ENCODE measurements around the gene ZNF319. TPM values are rescaled to one million over a fixed set of nuclear protein-coding genes. Genes with fewer than 3 reads are reported as not detected.

Gene ZNF319
- total RNA-seq, 2 experiments from 2014 or later: 5.6 to 7.0 TPM

- Mint-ChIP-seq H3K36me3 (ENCODE audit: low read depth) (no peaks in the 10 kb centered on the region), H3K4me1 (ENCODE audit: low read depth) (peaks cover 7% of the 10 kb centered on the region), H3K27ac (no peak overlapping the region), H3K9me3 (no peaks in the 10 kb centered on the region), H3K27me3 (peaks cover 5% of the 10 kb centered on the region), H3K4me3 (peak overlapping the region; percentile 50)
- intact Hi-C loops (cut with micrococcal nuclease): loop anchor here (10.0 kb wide), 1 partner anchor 277 kb away; no protein-coding TSS in a partner anchor
- ChIA-PET CTCF (interaction anchor here (2.4 kb wide), 1 partner anchor 99 kb away, joined by 11 read pairs; no protein-coding TSS in a partner anchor), POLR2A (no interaction called here)
- no peak for DNase-seq
- TF ChIP-seq CTCF (IDR thresholded peaks at IDR 0.05): no peak
- ATAC-seq: no peak
Measured at GRCh38 chr16:58027161-58027915, 26.9 kb upstream of the ZNF319 start.

- ChIA-PET CTCF (interaction anchor here (2.4 kb wide), 1 partner anchor 100 kb away, joined by 11 read pairs; no protein-coding TSS in a partner anchor), POLR2A (interaction anchor here (0.9 kb wide), 1 partner anchor 101 kb away, joined by 3 read pairs; no protein-coding TSS in a partner anchor)
- H3K27ac Mint-ChIP-seq: no peak overlapping the region
- ATAC-seq (no peak), DNase-seq (no peak)
- H3K4me1 Mint-ChIP-seq (ENCODE audit: low read depth): peaks cover 7% of the 10 kb centered on the region
- H3K27me3 Mint-ChIP-seq: peaks cover 5% of the 10 kb centered on the region
- TF ChIP-seq CTCF (IDR thresholded peaks at IDR 0.05): no peak
- H3K36me3 Mint-ChIP-seq (ENCODE audit: low read depth): no peaks in the 10 kb centered on the region
- intact Hi-C loops (cut with micrococcal nuclease): loop anchor here (10.0 kb wide), 1 partner anchor 278 kb away; no protein-coding TSS in a partner anchor
- H3K9me3 Mint-ChIP-seq: no peaks in the 10 kb centered on the region
- peak overlapping the region; percentile 50 for H3K4me3 Mint-ChIP-seq
Measured at GRCh38 chr16:58026705-58027160, 26.3 kb upstream of the ZNF319 start.

GRCh38 chr16:58026139-58026704, 25.8 kb upstream of the ZNF319 start:
- Mint-ChIP-seq H3K9me3 (no peaks in the 10 kb centered on the region), H3K36me3 (ENCODE audit: low read depth) (no peaks in the 10 kb centered on the region), H3K27ac (no peak overlapping the region), H3K27me3 (peaks cover 5% of the 10 kb centered on the region), H3K4me3 (peak overlapping the region; percentile 50), H3K4me1 (ENCODE audit: low read depth) (peaks cover 7% of the 10 kb centered on the region)
- POLR2A ChIA-PET: interaction anchor here (0.9 kb wide), 1 partner anchor 102 kb away, joined by 3 read pairs; no protein-coding TSS in a partner anchor
- intact Hi-C loops (cut with micrococcal nuclease): loop anchor here (10.0 kb wide), 1 partner anchor 279 kb away; no protein-coding TSS in a partner anchor
- TF ChIP-seq CTCF (IDR thresholded peaks at IDR 0.05): no peak
- ATAC-seq (no peak), DNase-seq (no peak)
- CTCF ChIA-PET: interaction anchor here (1.2 to 3.2 kb wide), 3 partner anchors 72 to 103 kb away, joined by 3 to 16 read pairs (median 11); partner anchors contain the start of gene CFAP20

- ChIA-PET POLR2A (interaction anchor here (0.9 to 1.3 kb wide), 2 partner anchors 102 to 105 kb away, joined by 3 read pairs; no protein-coding TSS in a partner anchor), CTCF (interaction anchor here (0.8 to 3.2 kb wide), 5 partner anchors 9 to 104 kb away, joined by 3 to 16 read pairs (median 6); partner anchors contain the start of gene CFAP20)
- H3K4me1 Mint-ChIP-seq (ENCODE audit: low read depth): peaks cover 11% of the 10 kb centered on the region
- ATAC-seq: peak; percentile 69
- TF ChIP-seq CTCF (IDR thresholded peaks at IDR 0.05): no peak
- H3K27ac Mint-ChIP-seq: peak within 1 kb of the TSS; percentile 72
- peak within 1 kb of the TSS; percentile 75 for H3K4me3 Mint-ChIP-seq
- H3K27me3 Mint-ChIP-seq: peaks cover 5% of the 10 kb centered on the region
- intact Hi-C loops (cut with micrococcal nuclease): loop anchor here (10.0 kb wide), 1 partner anchor 279 kb away; no protein-coding TSS in a partner anchor
- no peaks in the 10 kb centered on the region for H3K36me3 Mint-ChIP-seq (ENCODE audit: low read depth)
- DNase-seq: peak; percentile 73
- no peaks in the 10 kb centered on the region for H3K9me3 Mint-ChIP-seq
Measured at GRCh38 chr16:58025351-58026138, 25.1 kb upstream of the ZNF319 start, which contains the start of gene MMP15. Gene MMP15, plus strand, starts transcription at chr16:58025754. Its CDS starts 597 bp downstream, at chr16:58026351.
